ENCODE data around the gene HOXA5. TPM values are rescaled to one million over a fixed set of nuclear protein-coding genes. Genes with fewer than 3 reads are reported as not detected.

HOXA5 gene
- total and polyA plus RNA-seq, 5 donors from 2014 or later = not detected

DNA sequence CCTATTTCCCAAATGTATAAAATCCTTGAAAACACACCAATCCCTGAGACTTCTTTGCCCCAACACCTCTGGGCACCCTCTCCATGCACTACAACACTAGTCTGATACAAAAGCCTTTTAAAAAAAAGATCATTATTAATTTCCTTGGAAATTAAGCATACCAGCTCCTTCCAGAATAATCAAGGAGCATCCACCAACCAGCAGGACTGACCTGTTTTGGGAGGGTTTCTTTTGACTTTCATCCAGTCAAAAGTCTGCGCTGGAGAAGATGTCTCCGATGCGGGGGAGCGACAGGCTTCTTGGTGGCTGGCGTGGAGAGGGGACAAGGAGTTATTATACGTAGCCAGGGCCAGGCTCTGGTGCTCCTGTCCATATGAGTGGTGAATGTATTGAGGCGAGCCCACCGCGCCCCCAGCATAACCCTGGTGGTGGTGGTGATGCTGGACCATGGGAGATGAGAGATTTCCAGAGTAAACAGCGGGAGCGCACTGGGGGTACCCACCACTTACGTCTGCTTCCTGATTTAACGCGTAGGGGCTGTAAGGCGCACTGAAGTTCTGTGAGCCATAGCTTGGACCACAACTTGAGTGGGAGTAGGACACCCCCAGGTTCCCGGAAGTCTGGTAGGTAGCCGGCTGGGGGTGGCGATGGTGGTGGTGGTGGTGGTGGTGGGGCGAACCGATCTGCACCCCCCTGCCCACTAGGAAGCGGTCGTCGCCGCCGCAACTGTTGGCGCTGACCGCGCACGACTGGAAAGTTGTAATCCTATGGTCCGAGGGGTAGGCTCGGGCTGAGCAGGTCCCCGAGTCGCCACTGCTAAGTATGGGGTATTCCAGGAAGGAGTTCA lies 48.2 kb downstream of the HOXA5 start:
- Histone ChIP-seq H3K4me1 (ENCODE audit: control insufficient read depth, insufficient read depth, low read length, poor library complexity, severe bottlenecking) (peaks cover 23% of the 10 kb centered on the region), H3K27me3 (ENCODE audit: control insufficient read depth, insufficient read depth, low read length) (peaks cover 26% of the 10 kb centered on the region), H3K4me3 (ENCODE audit: low read depth, low read length) (peak overlapping the region; percentile 71), H3K27ac (ENCODE audit: insufficient read depth, low read length, poor library complexity, severe bottlenecking) (no peak overlapping the region), H3K36me3 (ENCODE audit: control insufficient read depth, insufficient read depth, low read length) (no peaks in the 10 kb centered on the region), H3K9me3 (ENCODE audit: control insufficient read depth in 2 of 2, low read length in 2 of 2) (no peaks in the 10 kb centered on the region)
- Mint-ChIP-seq H3K4me3 (peak overlapping the region; percentile 94 to 98 (median 94)), H3K27me3 (peaks cover 77% of the 10 kb centered on the region), H3K9me3 (peaks cover 0 to 6% (median 0%) of the 10 kb centered on the region in 7 donors), H3K27ac (peak overlapping the region; percentile 45 to 88 (median 48)), H3K36me3 (peaks cover 12% of the 10 kb centered on the region), H3K4me1 (peaks cover 11 to 47% (median 18%) of the 10 kb centered on the region in 4 donors)
- ATAC-seq (ENCODE audit: low read depth in 2 of 2) = peak; percentile 11 to 17
- DNase-seq = peak in 2 of 3 donors; percentile 11 to 13

DNA sequence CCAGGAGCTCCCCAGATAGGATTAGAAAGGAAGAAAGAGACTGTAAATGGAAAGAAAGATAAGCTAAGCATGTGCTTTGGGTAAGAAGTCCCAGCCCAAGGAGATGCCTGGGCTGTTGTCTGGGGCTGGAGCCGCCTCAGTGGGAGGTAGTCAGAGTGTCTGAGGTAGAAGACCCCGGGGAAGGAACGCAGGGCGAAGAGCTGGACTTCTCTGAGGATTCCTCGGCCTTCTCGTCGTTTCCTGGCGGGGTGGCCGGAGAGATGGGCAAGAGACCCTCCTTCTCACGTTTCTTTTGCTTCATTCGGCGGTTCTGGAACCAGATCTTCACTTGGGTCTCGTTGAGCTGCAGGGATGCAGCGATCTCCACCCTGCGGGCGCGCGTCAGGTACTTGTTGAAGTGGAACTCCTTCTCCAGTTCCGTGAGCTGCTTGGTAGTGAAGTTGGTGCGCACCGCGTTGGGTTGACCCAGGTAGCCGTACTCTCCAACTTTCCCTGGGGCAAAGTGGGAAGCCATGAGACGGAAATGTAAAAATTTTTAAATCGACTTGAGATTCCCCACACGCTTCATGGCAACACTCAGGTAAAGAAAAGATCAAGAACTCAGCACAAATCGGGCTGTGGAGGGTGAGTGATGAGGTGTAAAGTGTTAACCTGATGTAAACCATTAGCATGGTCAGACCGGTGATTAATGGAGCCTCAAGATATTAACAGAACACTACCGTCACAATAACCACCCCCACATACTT lies 49.0 kb downstream of the HOXA5 start:
- Histone ChIP-seq H3K27ac (ENCODE audit: insufficient read depth, low read length, poor library complexity, severe bottlenecking) (no peak overlapping the region), H3K4me3 (ENCODE audit: low read depth, low read length) (peak overlapping the region; percentile 71), H3K36me3 (ENCODE audit: control insufficient read depth, insufficient read depth, low read length) (no peaks in the 10 kb centered on the region), H3K4me1 (ENCODE audit: control insufficient read depth, insufficient read depth, low read length, poor library complexity, severe bottlenecking) (peaks cover 23% of the 10 kb centered on the region), H3K9me3 (ENCODE audit: control insufficient read depth in 2 of 2, low read length in 2 of 2) (no peaks in the 10 kb centered on the region), H3K27me3 (ENCODE audit: control insufficient read depth, insufficient read depth, low read length) (peaks cover 32% of the 10 kb centered on the region)
- Mint-ChIP-seq H3K36me3 (peaks cover 4% of the 10 kb centered on the region), H3K27me3 (peaks cover 77% of the 10 kb centered on the region), H3K4me3 (peak overlapping the region; percentile 94 to 98 (median 94)), H3K27ac (peak overlapping the region in 1 of 3 donors; percentile 88), H3K9me3 (peaks cover 0 to 4% (median 0%) of the 10 kb centered on the region in 7 donors), H3K4me1 (peaks cover 8 to 44% (median 16%) of the 10 kb centered on the region in 4 donors)
- ATAC-seq (ENCODE audit: low read depth in 2 of 2) (no peak), DNase-seq (no peak)

DNA sequence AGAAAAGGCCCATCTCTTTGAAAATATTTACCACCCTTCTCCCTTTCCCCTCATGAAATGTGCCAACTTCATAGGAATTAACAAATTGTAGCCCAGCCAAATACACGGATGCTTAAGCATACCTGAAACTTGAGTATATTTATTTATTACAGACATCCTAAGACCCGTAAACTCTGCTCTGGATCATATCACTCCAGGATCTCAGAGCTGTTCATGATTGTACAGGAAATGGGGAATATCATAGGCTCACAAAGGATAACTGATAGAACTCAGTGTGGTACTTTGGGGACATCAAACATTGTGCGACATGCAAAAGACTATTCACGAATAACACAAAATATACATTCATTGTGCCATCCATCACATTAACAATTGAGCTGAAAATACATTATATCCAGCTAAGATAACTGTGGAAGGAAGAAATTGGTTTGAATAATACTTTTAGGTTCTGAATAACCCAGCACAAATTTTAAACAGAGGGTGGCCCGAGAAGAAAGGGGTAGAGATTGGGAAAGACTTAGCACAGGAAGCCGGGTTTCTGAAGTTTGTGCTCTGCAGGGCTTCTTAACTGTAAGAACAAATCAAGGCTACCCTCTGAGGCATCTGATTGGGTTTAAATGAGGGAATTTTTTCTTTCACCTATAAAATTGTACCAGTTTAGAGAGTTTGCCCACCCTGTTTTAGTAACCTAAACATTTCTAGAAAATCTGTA lies 50.1 kb downstream of the HOXA5 start:
- Mint-ChIP-seq H3K4me1 (peaks cover 6 to 43% (median 15%) of the 10 kb centered on the region in 4 donors), H3K9me3 (peaks cover 0 to 4% (median 0%) of the 10 kb centered on the region in 7 donors), H3K27me3 (peaks cover 82% of the 10 kb centered on the region), H3K36me3 (peaks cover 3% of the 10 kb centered on the region), H3K4me3 (peak overlapping the region in 2 of 4 donors; percentile 56 to 94), H3K27ac (no peak overlapping the region)
- no peaks in the 10 kb centered on the region for H3K36me3 ChIP-seq (ENCODE audit: control insufficient read depth, insufficient read depth, low read length)
- H3K4me3 ChIP-seq (ENCODE audit: low read depth, low read length) = no peak overlapping the region
- no peak for DNase-seq
- H3K4me1 ChIP-seq (ENCODE audit: control insufficient read depth, insufficient read depth, low read length, poor library complexity, severe bottlenecking) = peaks cover 24% of the 10 kb centered on the region
- peaks cover 40% of the 10 kb centered on the region for H3K27me3 ChIP-seq (ENCODE audit: control insufficient read depth, insufficient read depth, low read length)
- H3K9me3 ChIP-seq (ENCODE audit: control insufficient read depth in 2 of 2, low read length in 2 of 2) = no peaks in the 10 kb centered on the region
- ATAC-seq (ENCODE audit: low read depth in 2 of 2) = no peak
- no peak overlapping the region for H3K27ac ChIP-seq (ENCODE audit: insufficient read depth, low read length, poor library complexity, severe bottlenecking)

GRCh38 chr7:27092819-27093110 lies 50.7 kb downstream of the HOXA5 start:
- peaks cover 40% of the 10 kb centered on the region for H3K27me3 ChIP-seq (ENCODE audit: control insufficient read depth, insufficient read depth, low read length)
- Mint-ChIP-seq H3K9me3 (peaks cover 0 to 4% (median 0%) of the 10 kb centered on the region in 7 donors), H3K4me1 (peaks cover 6 to 42% (median 15%) of the 10 kb centered on the region in 4 donors), H3K27ac (no peak overlapping the region), H3K27me3 (peaks cover 82% of the 10 kb centered on the region), H3K4me3 (peak overlapping the region in 1 of 4 donors; percentile 77), H3K36me3 (peaks cover 3% of the 10 kb centered on the region)
- H3K27ac ChIP-seq (ENCODE audit: insufficient read depth, low read length, poor library complexity, severe bottlenecking) = no peak overlapping the region
- DNase-seq (no peak), ATAC-seq (ENCODE audit: low read depth in 2 of 2) (no peak)
- no peaks in the 10 kb centered on the region for H3K9me3 ChIP-seq (ENCODE audit: control insufficient read depth in 2 of 2, low read length in 2 of 2)
- peaks cover 28% of the 10 kb centered on the region for H3K4me1 ChIP-seq (ENCODE audit: control insufficient read depth, insufficient read depth, low read length, poor library complexity, severe bottlenecking)
- H3K36me3 ChIP-seq (ENCODE audit: control insufficient read depth, insufficient read depth, low read length) = no peaks in the 10 kb centered on the region
- H3K4me3 ChIP-seq (ENCODE audit: low read depth, low read length) = no peak overlapping the region

DNA sequence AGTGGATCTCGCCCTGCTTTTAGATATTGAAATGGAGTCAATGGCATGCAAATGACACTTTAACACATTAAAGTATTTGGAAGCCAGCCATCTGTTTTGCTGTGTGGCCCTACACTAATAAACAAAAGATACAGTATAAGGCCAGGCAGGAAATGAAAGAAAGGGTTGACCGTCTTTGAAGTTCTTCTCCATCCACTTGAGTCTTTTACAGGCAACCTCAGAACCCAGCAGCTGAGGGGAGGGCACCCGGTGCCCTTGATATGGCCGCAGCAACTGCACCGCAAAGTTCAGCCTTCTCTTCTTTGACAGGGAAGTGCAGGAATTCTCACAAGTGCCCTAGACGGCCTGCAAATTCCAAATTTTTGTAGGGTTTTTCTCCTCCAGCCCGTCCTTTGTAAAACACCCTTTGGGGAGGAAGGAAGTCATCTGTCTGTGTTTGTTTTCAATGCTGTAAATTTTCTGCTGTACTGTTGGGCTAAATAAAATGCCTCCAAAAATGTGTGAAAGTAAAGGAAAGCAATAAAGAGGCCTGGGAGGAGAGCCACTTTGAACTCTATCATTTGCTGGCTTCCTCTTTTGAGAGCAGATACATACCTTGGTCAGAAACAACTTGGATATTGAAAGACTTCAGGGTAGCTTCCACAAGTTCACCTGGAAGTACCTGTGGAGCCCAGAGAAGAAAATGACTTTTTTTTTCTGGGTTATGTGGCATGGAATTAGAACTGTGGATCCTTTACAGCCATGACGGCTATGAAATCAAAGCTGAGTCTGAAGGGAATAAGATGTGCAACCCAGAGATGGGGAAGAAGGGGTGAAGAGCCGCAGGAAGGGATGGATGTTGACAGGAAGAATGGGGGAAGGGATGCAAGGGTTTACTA lies 51.3 kb downstream of the HOXA5 start:
- peaks cover 3% of the 10 kb centered on the region for H3K36me3 Mint-ChIP-seq
- H3K4me1 Mint-ChIP-seq = peaks cover 4 to 42% (median 14%) of the 10 kb centered on the region in 4 donors
- peaks cover 82% of the 10 kb centered on the region for H3K27me3 Mint-ChIP-seq
- H3K4me3 Mint-ChIP-seq = peak overlapping the region in 2 of 4 donors; percentile 12 to 77
- H3K27ac Mint-ChIP-seq = no peak overlapping the region
- no peak for DNase-seq
- H3K27ac ChIP-seq (ENCODE audit: insufficient read depth, low read length, poor library complexity, severe bottlenecking) = no peak overlapping the region
- no peak overlapping the region for H3K4me3 ChIP-seq (ENCODE audit: low read depth, low read length)
- ATAC-seq (ENCODE audit: low read depth in 2 of 2) = no peak
- H3K4me1 ChIP-seq (ENCODE audit: control insufficient read depth, insufficient read depth, low read length, poor library complexity, severe bottlenecking) = peaks cover 22% of the 10 kb centered on the region
- H3K36me3 ChIP-seq (ENCODE audit: control insufficient read depth, insufficient read depth, low read length) = no peaks in the 10 kb centered on the region
- H3K9me3 ChIP-seq (ENCODE audit: control insufficient read depth in 2 of 2, low read length in 2 of 2) = no peaks in the 10 kb centered on the region
- H3K9me3 Mint-ChIP-seq = peaks cover 0 to 4% (median 0%) of the 10 kb centered on the region in 7 donors
- peaks cover 42% of the 10 kb centered on the region for H3K27me3 ChIP-seq (ENCODE audit: control insufficient read depth, insufficient read depth, low read length)

DNA sequence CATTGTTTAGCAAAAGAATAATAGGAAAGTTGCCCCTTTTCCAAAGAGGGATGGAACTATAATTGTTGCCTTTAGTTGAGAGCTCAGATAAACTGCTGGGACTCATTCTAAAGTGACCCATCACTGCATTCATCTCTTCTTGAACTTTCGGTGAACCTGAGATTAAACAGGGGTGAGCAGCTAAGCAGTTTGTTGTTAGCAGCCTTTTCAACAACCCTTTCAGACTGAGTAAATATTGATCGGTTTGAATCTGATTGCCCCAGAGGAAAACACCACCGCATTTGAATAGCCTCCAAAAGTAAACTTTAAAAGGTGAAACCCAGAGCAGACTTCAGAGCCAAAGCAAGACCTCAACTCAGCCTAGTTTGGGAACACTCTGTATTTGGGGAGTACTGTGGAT lies 52.4 kb downstream of the HOXA5 start:
- Mint-ChIP-seq H3K27me3 (peaks cover 90% of the 10 kb centered on the region), H3K4me1 (peaks cover 3 to 39% (median 13%) of the 10 kb centered on the region in 4 donors), H3K36me3 (peaks cover 3% of the 10 kb centered on the region), H3K9me3 (peaks cover 0 to 4% (median 0%) of the 10 kb centered on the region in 7 donors), H3K27ac (no peak overlapping the region), H3K4me3 (no peak overlapping the region)
- Histone ChIP-seq H3K27me3 (ENCODE audit: control insufficient read depth, insufficient read depth, low read length) (peaks cover 44% of the 10 kb centered on the region), H3K36me3 (ENCODE audit: control insufficient read depth, insufficient read depth, low read length) (no peaks in the 10 kb centered on the region), H3K27ac (ENCODE audit: insufficient read depth, low read length, poor library complexity, severe bottlenecking) (no peak overlapping the region), H3K4me3 (ENCODE audit: low read depth, low read length) (no peak overlapping the region), H3K9me3 (ENCODE audit: control insufficient read depth in 2 of 2, low read length in 2 of 2) (no peaks in the 10 kb centered on the region), H3K4me1 (ENCODE audit: control insufficient read depth, insufficient read depth, low read length, poor library complexity, severe bottlenecking) (peaks cover 17% of the 10 kb centered on the region)
- ATAC-seq (ENCODE audit: low read depth in 2 of 2) (no peak), DNase-seq (no peak)
